Activated CD8-positive, alpha-beta memory T cell treated with anti-CD3 and anti-CD28 coated beads for 24 hours (primary cell): ENCODE measurements around the gene CHST5.
"Not testable (repeated sequence)": the region's sequence is repeated elsewhere in the genome, so short reads cannot be mapped to it uniquely, and the experiment has no call there.

Experiments
- DNase-seq: peaks from one replicate; pipeline ENCODE4 v3.0.0-alpha.2; 2020

CHST5 gene

DNA sequence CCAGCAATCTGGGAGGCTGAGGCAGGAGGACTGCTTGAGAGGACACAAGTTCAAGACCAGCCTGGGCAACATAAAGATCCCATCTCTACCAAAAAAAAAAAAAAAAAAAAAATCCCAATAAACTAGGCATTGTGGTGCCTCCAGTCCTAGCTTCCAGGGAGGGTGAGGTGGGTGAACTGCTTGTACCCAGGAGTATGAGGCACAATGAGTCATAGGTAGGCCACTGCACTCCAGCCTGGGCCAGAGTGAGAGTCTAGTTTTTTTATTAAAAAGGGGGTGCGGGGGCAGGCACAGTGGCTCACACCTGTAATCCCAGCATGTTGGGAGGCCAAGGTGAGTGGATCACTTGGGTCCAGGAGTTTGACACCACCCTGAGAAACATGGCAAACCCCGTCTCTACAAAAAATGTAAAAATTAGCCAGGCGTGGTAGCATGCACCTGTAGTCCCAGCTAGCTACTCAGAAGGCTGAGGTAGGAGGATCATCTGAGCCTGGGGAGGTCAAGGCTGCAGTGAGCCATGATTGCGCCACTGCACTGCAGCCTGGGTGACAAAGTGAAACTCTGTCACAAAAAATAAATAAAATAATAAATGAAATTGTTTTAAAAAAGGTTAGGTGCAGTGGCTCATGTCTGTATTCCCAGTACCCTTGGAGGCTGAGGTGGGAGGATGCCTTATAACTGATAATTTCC lies 32.8 kb downstream of the CHST5 start:
- no peak for DNase-seq

- DNase-seq: not testable (repeated sequence)
These were observed 34.1 kb downstream of the CHST5 start for GRCh38 chr16:75501820-75502219.

DNA sequence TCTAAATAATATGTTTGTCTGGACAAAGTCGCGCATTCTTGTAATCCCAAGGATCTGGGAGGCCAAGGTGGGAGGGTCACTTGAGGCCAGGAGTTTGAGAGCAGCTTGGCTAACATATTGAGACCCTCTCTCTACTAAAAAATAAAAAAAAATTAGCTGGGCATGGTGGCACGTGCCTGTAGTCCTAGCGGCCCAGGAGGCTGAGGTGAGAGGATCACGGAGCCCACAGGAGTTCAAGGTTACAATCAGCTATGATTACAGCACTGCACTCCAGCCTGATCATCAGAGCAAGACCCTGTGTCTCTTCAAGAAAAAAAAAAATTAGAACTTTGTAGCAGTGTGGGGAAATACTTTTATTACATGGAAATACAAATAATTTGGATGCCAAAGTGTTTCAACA lies 34.5 kb downstream of the CHST5 start:
- no peak for DNase-seq

- not testable (repeated sequence) for DNase-seq
These were observed 37.1 kb downstream of the CHST5 start for GRCh38 chr16:75498605-75499322.

GRCh38 chr16:75497558-75497957 lies 38.4 kb downstream of the CHST5 start:
- no peak for DNase-seq

DNA sequence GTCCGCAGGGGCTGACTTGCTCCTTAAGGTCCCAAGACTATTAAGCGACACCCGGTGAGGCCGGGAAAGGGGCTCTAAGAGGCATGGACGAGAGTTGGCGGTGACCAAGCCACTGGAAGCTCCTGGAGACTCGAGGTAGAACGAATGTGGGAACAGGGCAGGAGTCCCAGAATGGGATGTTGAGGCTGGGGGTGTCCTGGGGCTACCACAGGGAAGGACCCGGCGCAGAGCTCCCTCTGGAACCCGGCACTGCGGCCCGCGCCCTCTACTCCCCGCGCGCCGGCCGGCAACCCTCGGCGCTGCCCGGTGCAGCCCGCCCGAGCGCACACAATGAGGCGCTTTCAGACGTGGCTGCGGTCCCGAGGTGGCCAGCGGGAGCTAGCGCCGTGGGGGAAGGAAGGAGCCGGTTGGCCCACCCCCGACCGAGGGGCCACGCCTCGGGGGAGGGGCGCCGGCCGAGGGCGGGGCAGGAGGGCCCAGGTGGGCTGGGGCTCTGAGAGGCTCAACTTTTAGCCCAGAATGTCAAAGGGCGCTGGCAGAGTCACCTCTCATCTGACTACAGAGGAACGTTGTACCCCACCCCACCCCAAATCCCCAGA lies 40.7 kb downstream of the CHST5 start, which contains the start of gene CHST6:
CHST6 (minus strand) TSS at position 366 of the 599 bp plus-strand sequence. CDS start 15,613 bp downstream, outside the sequence.
- DNase-seq: peak; percentile 63

DNA sequence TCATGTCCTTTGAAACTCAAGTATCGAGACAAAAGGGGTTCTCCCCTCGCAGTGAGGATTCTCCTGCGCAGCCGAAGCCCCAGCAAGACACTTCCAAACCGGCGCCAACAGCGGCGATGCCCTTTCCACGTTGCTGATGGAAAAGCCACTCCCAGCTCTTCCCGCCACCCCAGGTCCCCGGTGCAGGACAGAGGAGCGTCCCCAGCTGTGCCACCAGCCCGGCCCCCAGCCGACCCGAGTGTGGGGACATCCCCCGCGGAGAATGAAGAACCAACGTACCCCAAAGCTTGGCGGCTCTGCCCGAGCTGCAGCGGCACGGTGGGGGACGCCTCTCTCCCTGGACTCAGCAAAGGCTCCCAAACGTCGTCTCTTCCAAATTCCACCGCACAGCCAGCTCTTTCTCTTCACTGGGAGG lies 41.2 kb downstream of the CHST5 start:
- DNase-seq: no peak

GRCh38 chr16:75494184-75494583 lies 41.7 kb downstream of the CHST5 start:
- no peak for DNase-seq

DNA sequence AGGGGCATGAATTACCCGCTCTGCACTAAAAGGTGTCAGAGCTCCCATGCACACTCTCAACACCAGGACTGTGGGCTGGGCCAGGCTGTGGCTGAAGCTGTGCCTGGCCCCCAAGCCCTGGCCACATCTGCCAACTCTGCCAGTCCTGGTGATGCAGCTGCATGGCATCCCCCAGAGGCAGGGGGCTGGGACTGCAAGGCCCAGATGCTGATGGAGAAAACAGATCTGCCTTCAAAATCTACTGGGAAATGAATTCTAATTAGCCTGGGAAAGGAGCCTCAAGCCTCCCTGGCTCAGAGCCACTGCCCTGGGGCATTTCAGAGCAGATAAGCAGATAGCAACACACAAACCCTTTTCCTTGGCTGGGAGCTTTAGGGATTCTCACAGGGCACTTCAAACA lies 44.0 kb downstream of the CHST5 start:
- no peak for DNase-seq

DNA sequence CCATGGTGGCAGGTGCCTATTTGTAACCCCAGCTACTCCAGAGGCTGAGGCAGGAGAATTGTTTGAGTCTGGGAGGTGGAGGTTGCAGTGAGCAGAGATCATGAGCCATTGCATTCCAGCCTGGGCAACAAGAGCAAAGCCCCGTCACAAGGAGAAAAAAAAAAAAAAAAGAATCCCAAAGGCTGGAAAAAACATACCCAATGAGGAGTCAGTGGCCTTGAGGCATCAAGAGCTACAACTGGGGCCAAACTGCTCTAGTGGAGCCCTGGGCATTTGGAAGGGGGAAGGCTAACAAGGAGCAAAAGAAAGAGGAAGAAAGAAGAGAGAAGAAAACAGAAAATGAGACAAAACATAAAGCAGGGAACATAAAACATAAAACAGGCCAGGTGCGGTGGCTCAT lies 47.6 kb downstream of the CHST5 start:
- DNase-seq: no peak

- DNase-seq: no peak
These were observed 49.1 kb downstream of the CHST5 start for GRCh38 chr16:75486676-75487313.

DNA sequence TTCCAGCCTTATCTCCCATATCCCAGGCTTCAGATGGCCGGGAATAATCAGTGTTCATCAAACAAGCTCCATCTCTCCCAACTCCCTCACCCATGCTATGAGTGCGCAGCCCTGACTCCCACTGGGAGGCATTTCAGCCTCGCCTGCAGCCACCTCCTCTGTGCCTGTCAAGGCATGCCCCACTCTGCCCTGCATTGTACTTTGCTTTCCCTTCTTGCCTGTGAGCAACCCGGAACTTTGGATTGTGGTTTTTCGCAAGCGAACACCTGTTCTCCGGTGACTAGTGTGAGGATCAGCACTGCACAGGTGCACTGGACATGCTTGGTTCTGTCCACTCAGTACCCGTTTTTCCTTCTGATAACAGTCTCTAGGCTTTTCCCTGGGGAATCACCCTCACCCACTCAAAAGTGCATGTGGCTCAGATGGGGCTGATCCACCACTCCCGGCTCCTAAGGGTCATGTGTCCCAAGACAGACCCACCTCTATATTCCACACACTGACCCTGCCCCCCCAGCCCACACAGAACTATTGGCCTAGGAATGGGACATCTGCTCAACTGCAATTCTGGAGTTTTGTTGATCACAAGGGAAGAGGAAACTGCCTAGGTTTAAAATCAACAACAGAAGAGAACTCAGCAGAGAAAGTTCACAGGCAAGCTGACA lies 49.8 kb downstream of the CHST5 start:
- DNase-seq: no peak

- DNase-seq: no peak
These were observed 50.5 kb downstream of the CHST5 start for GRCh38 chr16:75485230-75486013.

GRCh38 chr16:75483222-75483621 lies 52.7 kb downstream of the CHST5 start:
- DNase-seq: no peak

- no peak for DNase-seq
These were observed 53.3 kb downstream of the CHST5 start for GRCh38 chr16:75482434-75483205.

DNA sequence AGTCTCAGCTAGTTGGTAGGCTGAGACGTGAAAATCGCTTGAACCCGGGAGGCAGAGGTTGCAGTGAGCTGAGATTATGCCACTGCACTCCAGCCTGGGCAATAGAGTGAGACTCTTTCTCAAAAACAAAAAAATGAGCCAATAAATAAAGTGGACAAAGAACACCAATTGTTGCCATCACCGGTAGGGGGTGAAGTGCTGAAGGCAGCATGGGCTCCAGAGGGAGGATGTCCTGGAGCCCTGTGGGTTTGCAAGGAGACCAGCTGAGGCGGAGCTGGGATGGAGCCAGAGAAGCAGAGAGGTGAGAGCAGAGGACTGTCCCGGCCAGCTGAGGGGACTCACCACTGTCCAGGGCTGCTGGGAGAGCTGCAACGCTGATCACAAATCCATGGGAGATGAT lies 54.4 kb downstream of the CHST5 start:
- DNase-seq: no peak

DNA sequence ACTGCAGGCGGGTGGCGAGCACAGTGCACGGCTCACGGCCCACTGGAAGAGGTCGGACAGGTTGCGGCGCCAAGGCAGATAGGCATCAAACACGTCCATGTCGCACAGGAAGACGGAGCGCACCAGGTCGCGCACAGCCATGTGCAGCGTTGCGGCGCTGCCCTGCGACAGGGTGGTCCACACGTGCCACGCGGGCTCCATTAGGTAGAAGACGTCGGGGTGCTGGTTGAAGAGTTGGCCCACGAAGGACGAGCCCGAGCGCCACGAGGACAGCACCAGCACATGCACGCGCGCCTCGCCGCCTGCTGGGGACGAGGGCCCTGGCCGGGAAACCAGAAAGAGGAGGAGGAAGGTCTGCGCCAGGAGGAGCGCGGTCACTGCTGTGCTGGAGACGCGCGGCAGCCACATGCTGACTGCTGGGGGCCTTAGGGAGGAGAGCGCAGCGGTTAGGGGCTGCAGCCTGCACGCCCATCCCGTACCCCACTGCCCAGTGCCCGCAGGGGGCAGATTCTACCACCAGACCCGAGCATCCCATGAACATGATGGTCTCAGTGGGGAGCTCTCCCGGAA lies 56.4 kb downstream of the CHST5 start:
- no peak for DNase-seq
